Muscle of leg (tissue), 11 donors: ENCODE measurements around the gene SLC22A17. TPM values are rescaled to one million over a fixed set of nuclear protein-coding genes. Genes with fewer than 3 reads are reported as not detected.

ENCODE experiments used
- DNase-seq: peaks from one replicate; pipeline ENCODE4 v3.0.0; 2013
- H3K27ac ChIP-seq: one replicate; pipeline ENCODE4 v1.5.1; 2013; ENCODE audit warnings: mild to moderate bottlenecking, low read length, control low read depth
- H3K27me3 ChIP-seq: one replicate; pipeline ENCODE4 v1.6.1; 2013; ENCODE audit warnings: low read length; ENCODE audit not compliant: control insufficient read depth, insufficient read depth
- H3K36me3 ChIP-seq: one replicate; pipeline ENCODE4 v1.6.1; 2013; ENCODE audit warnings: low read length; ENCODE audit not compliant: control insufficient read depth, insufficient read depth
- H3K4me1 ChIP-seq: one replicate; pipeline ENCODE4 v1.6.1; 2013; ENCODE audit warnings: low read length; ENCODE audit not compliant: control insufficient read depth, insufficient read depth
- H3K4me3 ChIP-seq: one replicate; pipeline ENCODE4 v1.5.1; 2013; ENCODE audit warnings: low read length, control low read depth
- H3K9me3 ChIP-seq: replicated peaks from 2 replicates; pipeline ENCODE4 v1.6.1; 2013; ENCODE audit warnings: low read depth, low read length; ENCODE audit not compliant: control insufficient read depth
- WGBS: methylation state at CpG from one replicate; pipeline ENCODE4 v1.1.5; 2013; ENCODE audit warnings: missing lambda C conversion rate; ENCODE audit not compliant: insufficient coverage; 5-methylcytosine and 5-hydroxymethylcytosine counted together
- polyA plus RNA-seq, 8 donors: library from polyadenylated mRNA; unstranded; fragments of 120-200 nt; gene quantifications; one replicate each; pipeline versions ENCODE4 v1.2.1 to v1.2.3, GENCODE V29; 2013; ENCODE audit warnings: inconsistent platforms in 1 of 8, low replicate concordance in 1 of 8; ENCODE audit not compliant: insufficient read length in 8 of 8, insufficient read depth in 1 of 8
- total RNA-seq: library from RNA; stranded (reverse); fragments of 120-200 nt; gene quantifications from one replicate; pipeline ENCODE4 v1.2.4, GENCODE V29; 2013

SLC22A17 gene
- total and polyA plus RNA-seq, 9 donors = 15.5 to 26.8 (median 20.2) TPM

- no peak for DNase-seq
- 91% methylated on average over 13 of the region's 18 CpGs for WGBS
Observed at GRCh38 chr14:23323838-23324454, 28.7 kb downstream of the SLC22A17 start.

GRCh38 chr14:23322568-23323517 lies 29.8 kb downstream of the SLC22A17 start:
- WGBS = 54% methylated on average over 5 of the region's 10 CpGs
- no peaks in the 10 kb centered on the region for H3K27me3 ChIP-seq
- H3K4me1 ChIP-seq = peaks cover 21% of the 10 kb centered on the region
- peaks cover 32% of the 10 kb centered on the region for H3K36me3 ChIP-seq
- no peaks in the 10 kb centered on the region for H3K9me3 ChIP-seq
- no peak for DNase-seq
- H3K27ac ChIP-seq = peak overlapping the region; percentile 93
- peak overlapping the region; percentile 86 for H3K4me3 ChIP-seq

More at GRCh38 chr14:23323838-23324454, 28.7 kb downstream of the SLC22A17 start:
- H3K4me1 ChIP-seq = peaks cover 21% of the 10 kb centered on the region
- no peaks in the 10 kb centered on the region for H3K9me3 ChIP-seq
- no peaks in the 10 kb centered on the region for H3K27me3 ChIP-seq
- H3K27ac ChIP-seq = no peak overlapping the region
- H3K36me3 ChIP-seq = peaks cover 32% of the 10 kb centered on the region
- H3K4me3 ChIP-seq = no peak overlapping the region

GRCh38 chr14:23321572-23322547 lies 30.8 kb downstream of the SLC22A17 start:
- DNase-seq = peak; percentile 49
- H3K4me1 ChIP-seq = peaks cover 21% of the 10 kb centered on the region
- peaks cover 35% of the 10 kb centered on the region for H3K36me3 ChIP-seq
- peak overlapping the region; percentile 86 for H3K4me3 ChIP-seq
- H3K27me3 ChIP-seq = no peaks in the 10 kb centered on the region
- peak overlapping the region; percentile 93 for H3K27ac ChIP-seq
- WGBS = under 1% methylated on average over 27 of the region's 64 CpGs
- no peaks in the 10 kb centered on the region for H3K9me3 ChIP-seq

GRCh38 chr14:23320584-23321571 lies 31.8 kb downstream of the SLC22A17 start, which contains the start of gene PABPN1:
Gene PABPN1 (plus strand): TSS chr14:23321457. CDS start chr14:23321470, 13 bp downstream.
- WGBS = under 1% methylated on average over 60 of the region's 63 CpGs

GRCh38 chr14:23319746-23320583 lies 32.7 kb downstream of the SLC22A17 start:
- WGBS = 89% methylated on average over 7 of the region's 17 CpGs
- Histone ChIP-seq H3K4me1 (peaks cover 20% of the 10 kb centered on the region), H3K9me3 (no peaks in the 10 kb centered on the region), H3K36me3 (peaks cover 27% of the 10 kb centered on the region), H3K27me3 (no peaks in the 10 kb centered on the region), H3K27ac (peak overlapping the region; percentile 99), H3K4me3 (peak overlapping the region; percentile 55)
- peak; percentile 50 for DNase-seq

More at GRCh38 chr14:23320584-23321571, 31.8 kb downstream of the SLC22A17 start, which contains the start of gene PABPN1:
- peaks cover 21% of the 10 kb centered on the region for H3K4me1 ChIP-seq
- H3K4me3 ChIP-seq = peak within 1 kb of the TSS; percentile 86
- peak within 1 kb of the TSS; percentile 99 for H3K27ac ChIP-seq
- H3K36me3 ChIP-seq = peaks cover 35% of the 10 kb centered on the region
- no peaks in the 10 kb centered on the region for H3K27me3 ChIP-seq
- H3K9me3 ChIP-seq = no peaks in the 10 kb centered on the region
- DNase-seq = peak; percentile 100

GRCh38 chr14:23316300-23316699 lies 36.4 kb downstream of the SLC22A17 start:
- no peaks in the 10 kb centered on the region for H3K9me3 ChIP-seq
- H3K36me3 ChIP-seq = peaks cover 8% of the 10 kb centered on the region
- H3K27ac ChIP-seq = no peak overlapping the region
- H3K4me3 ChIP-seq = no peak overlapping the region
- DNase-seq = no peak
- 100% methylated on average over 2 of the region's 5 CpGs for WGBS
- H3K4me1 ChIP-seq = peaks cover 6% of the 10 kb centered on the region
- H3K27me3 ChIP-seq = no peaks in the 10 kb centered on the region

GRCh38 chr14:23310546-23310945 lies 42.1 kb downstream of the SLC22A17 start:
- no peak overlapping the region for H3K4me3 ChIP-seq
- no CpG with 5 or more reads among the region's 1 CpG for WGBS
- H3K9me3 ChIP-seq = no peaks in the 10 kb centered on the region
- no peaks in the 10 kb centered on the region for H3K27me3 ChIP-seq
- no peak overlapping the region for H3K27ac ChIP-seq
- peaks cover 40% of the 10 kb centered on the region for H3K36me3 ChIP-seq
- no peak for DNase-seq
- peaks cover 27% of the 10 kb centered on the region for H3K4me1 ChIP-seq

GRCh38 chr14:23308721-23309445 lies 43.8 kb downstream of the SLC22A17 start:
- Histone ChIP-seq H3K27ac (no peak overlapping the region), H3K4me3 (no peak overlapping the region), H3K9me3 (no peaks in the 10 kb centered on the region), H3K27me3 (no peaks in the 10 kb centered on the region), H3K4me1 (peaks cover 27% of the 10 kb centered on the region), H3K36me3 (peaks cover 40% of the 10 kb centered on the region)
- DNase-seq = no peak
- WGBS = 86% methylated on average over 13 of the region's 17 CpGs
